ENCODE results near the gene PLXNA4. TPM values are rescaled to one million over a fixed set of nuclear protein-coding genes. Genes with fewer than 3 reads are reported as not detected.

PLXNA4 gene
- total and polyA plus RNA-seq, 2 donors (not counting 1 experiment from before 2014, with no cell fraction given), result not detected

GRCh38 chr7:132490474-132490873, 85.8 kb downstream of the PLXNA4 start:
- H3K79me2 ChIP-seq (ENCODE audit: control insufficient read depth, insufficient read depth, low read length), result no peaks in the 10 kb centered on the region
- no peak overlapping the region for H3K9ac ChIP-seq (ENCODE audit: low read length)
- H3K4me1 ChIP-seq (ENCODE audit: control insufficient read depth in 2 of 2, insufficient read depth in 2 of 2, low read length in 2 of 2), result no peaks in the 10 kb centered on the region
- no peak overlapping the region for H3K4me2 ChIP-seq (replicated peaks; ENCODE audit: low read depth, low read length, poor library complexity, severe bottlenecking)
- Mint-ChIP-seq H3K27me3 (peaks cover 3% of the 10 kb centered on the region), H3K9me3 (ENCODE audit: insufficient read depth) (no peaks in the 10 kb centered on the region), H3K4me1 (no peaks in the 10 kb centered on the region), H3K27ac (no peak overlapping the region), H3K4me3 (no peak overlapping the region)
- no peak for TF ChIP-seq EZH2 (IDR thresholded peaks at IDR 0.05; ENCODE audit: borderline replicate concordance, insufficient read depth, low read depth, low read length, poor library complexity, severe bottlenecking)
- TF ChIP-seq CTCF (IDR thresholded peaks at IDR 0.05), result no peak
- no peak overlapping the region for H2AFZ ChIP-seq (ENCODE audit: insufficient read depth, low read depth, low read length, poor library complexity, severe bottlenecking)
- no peaks in the 10 kb centered on the region for H4K20me1 ChIP-seq (ENCODE audit: control insufficient read depth, insufficient read depth, low read length, poor library complexity, severe bottlenecking)
- ChIA-PET POLR2A (no interaction called here), CTCF (no interaction called here)
- H3K27me3 ChIP-seq (replicated peaks in 1 of 4; ENCODE audit: control extremely low read depth in 1 of 4, control insufficient read depth in 3 of 4, insufficient read depth in 4 of 4, low read length in 3 of 4), result no peaks in the 10 kb centered on the region
- DNase-seq (no peak), ATAC-seq (ENCODE audit: low read depth) (no peak)
- H3K36me3 ChIP-seq (replicated peaks in 1 of 2; ENCODE audit: control extremely low read depth in 1 of 2, control insufficient read depth in 1 of 2, extremely low read depth in 1 of 2, insufficient read depth in 2 of 2, low read length in 1 of 2), result no peaks in the 10 kb centered on the region
- WGBS (ENCODE audit: insufficient coverage), result 63% methylated on average over 1 of the region's 4 CpGs
- H3K4me3 ChIP-seq (ENCODE audit: control extremely low read depth in 1 of 5, extremely low read depth in 1 of 5, insufficient read depth in 1 of 5, low read depth in 2 of 5, low read length in 4 of 5), result no peak overlapping the region
- intact Hi-C loops (cut with micrococcal nuclease), result no loop called here
- peaks cover 0 to 13% (median 0%) of the 10 kb centered on the region in 3 donors for H3K9me3 ChIP-seq (ENCODE audit: control extremely low read depth in 1 of 3, control insufficient read depth in 2 of 3, insufficient read depth in 1 of 3, low read length in 2 of 3)
- no peak overlapping the region for H3K27ac ChIP-seq (ENCODE audit: low read length in 2 of 2)

GRCh38 chr7:132489776-132490237, 86.5 kb downstream of the PLXNA4 start:
- H2AFZ ChIP-seq (ENCODE audit: insufficient read depth, low read depth, low read length, poor library complexity, severe bottlenecking), result no peak overlapping the region
- H3K9me3 ChIP-seq (ENCODE audit: control extremely low read depth in 1 of 3, control insufficient read depth in 2 of 3, insufficient read depth in 1 of 3, low read length in 2 of 3), result peaks cover 0 to 13% (median 0%) of the 10 kb centered on the region in 3 donors
- H3K27ac ChIP-seq (ENCODE audit: low read length in 2 of 2), result no peak overlapping the region
- no peak overlapping the region for H3K9ac ChIP-seq (ENCODE audit: low read length)
- no peaks in the 10 kb centered on the region for H3K27me3 ChIP-seq (replicated peaks in 1 of 4; ENCODE audit: control extremely low read depth in 1 of 4, control insufficient read depth in 3 of 4, insufficient read depth in 4 of 4, low read length in 3 of 4)
- ChIA-PET POLR2A (no interaction called here), CTCF (no interaction called here)
- Mint-ChIP-seq H3K4me3 (no peak overlapping the region), H3K4me1 (no peaks in the 10 kb centered on the region), H3K9me3 (ENCODE audit: insufficient read depth) (no peaks in the 10 kb centered on the region), H3K27me3 (peaks cover 7% of the 10 kb centered on the region), H3K27ac (no peak overlapping the region)
- WGBS (ENCODE audit: insufficient coverage), result 60% methylated on average over 1 of the region's 6 CpGs
- no peaks in the 10 kb centered on the region for H3K36me3 ChIP-seq (replicated peaks in 1 of 2; ENCODE audit: control extremely low read depth in 1 of 2, control insufficient read depth in 1 of 2, extremely low read depth in 1 of 2, insufficient read depth in 2 of 2, low read length in 1 of 2)
- intact Hi-C loops (cut with micrococcal nuclease), result no loop called here
- H3K4me2 ChIP-seq (replicated peaks; ENCODE audit: low read depth, low read length, poor library complexity, severe bottlenecking), result no peak overlapping the region
- no peaks in the 10 kb centered on the region for H4K20me1 ChIP-seq (ENCODE audit: control insufficient read depth, insufficient read depth, low read length, poor library complexity, severe bottlenecking)
- ATAC-seq (ENCODE audit: low read depth), result no peak
- no peaks in the 10 kb centered on the region for H3K79me2 ChIP-seq (ENCODE audit: control insufficient read depth, insufficient read depth, low read length)
- no peaks in the 10 kb centered on the region for H3K4me1 ChIP-seq (ENCODE audit: control insufficient read depth in 2 of 2, insufficient read depth in 2 of 2, low read length in 2 of 2)
- TF ChIP-seq CTCF (IDR thresholded peaks at IDR 0.05) (no peak), EZH2 (IDR thresholded peaks at IDR 0.05; ENCODE audit: borderline replicate concordance, insufficient read depth, low read depth, low read length, poor library complexity, severe bottlenecking) (no peak)
- H3K4me3 ChIP-seq (ENCODE audit: control extremely low read depth in 1 of 5, extremely low read depth in 1 of 5, insufficient read depth in 1 of 5, low read depth in 2 of 5, low read length in 4 of 5), result no peak overlapping the region
- DNase-seq, result no peak

All from B cell (primary cell).